OCI-LY7 (cell line): Measurements from ENCODE around the gene SPINK9. TPM values are rescaled to one million over a fixed set of nuclear protein-coding genes. Genes with fewer than 3 reads are reported as not detected.

Experiments
- BruUV-seq: library from RNA; stranded (reverse); fragments of 400-500 nt; replicated peaks from 2 replicates; lab custom pipeline; 2021; lab: Mats Ljungman, UMichigan
- CTCF ChIA-PET: fragments of 300-600 bp; sonication (Branson Sonifier 250); formaldehyde crosslinking; loops from one replicate; lab custom pipeline; 2022; ENCODE audit warnings: antibody characterized with exemption; ENCODE audit not compliant: unreplicated experiment; lab: Charles Lee
- POLR2A ChIA-PET: fragments of 300-600 bp; sonication (Branson Sonifier 250); formaldehyde crosslinking; loops from one replicate; lab custom pipeline; 2022; ENCODE audit warnings: antibody characterized with exemption; lab: Charles Lee
- DNase-seq: peaks from one replicate; pipeline ENCODE4 v3.0.0-alpha.2; 2015; ENCODE audit warnings: low spot score
- H2AFZ ChIP-seq: fragments of 200-600 bp; sonication (generic), shearing (Covaris generic); 2 replicates; pipeline ENCODE4 v1.6.1; 2014; ENCODE audit warnings: mild to moderate bottlenecking, antibody characterized with exemption, low read length, moderate library complexity
- H3K27ac ChIP-seq: fragments of 200-600 bp; sonication (generic); 2 replicates; pipeline ENCODE4 v1.5.1; 2014; ENCODE audit warnings: mixed run types, low read depth, mild to moderate bottlenecking, moderate library complexity, low read length, inconsistent platforms; ENCODE audit not compliant: poor library complexity, severe bottlenecking
- H3K36me3 ChIP-seq: fragments of 200-600 bp; sonication (generic); 2 replicates; pipeline ENCODE4 v1.6.1; 2014; ENCODE audit warnings: mild to moderate bottlenecking, antibody characterized with exemption, low read length, moderate library complexity, mixed read lengths; ENCODE audit not compliant: insufficient read depth
- H3K4me1 ChIP-seq: fragments of 200-600 bp; sonication (generic); 2 replicates; pipeline ENCODE4 v1.5.1; 2014; ENCODE audit warnings: mild to moderate bottlenecking, low read length; ENCODE audit not compliant: insufficient read depth, poor library complexity, severe bottlenecking
- H3K4me2 ChIP-seq: fragments of 200-600 bp; sonication (generic); 2 replicates; pipeline ENCODE4 v1.6.1; 2014; ENCODE audit warnings: mild to moderate bottlenecking, low read length
- H3K4me3 ChIP-seq: fragments of 200-600 bp; sonication (generic); 2 replicates; pipeline ENCODE4 v1.5.1; 2014; ENCODE audit warnings: mild to moderate bottlenecking, low read depth, low read length; ENCODE audit not compliant: poor library complexity, severe bottlenecking
- H3K79me2 ChIP-seq: fragments of 200-600 bp; sonication (generic); 2 replicates; pipeline ENCODE4 v1.6.1; 2016; ENCODE audit warnings: low read depth, mild to moderate bottlenecking, low read length, moderate library complexity, mixed read lengths; ENCODE audit not compliant: insufficient read depth
- H3K9me2 ChIP-seq: fragments of 200-600 bp; sonication (generic); 2 replicates; pipeline ENCODE4 v1.6.1; 2016; ENCODE audit warnings: mild to moderate bottlenecking, low read length, mixed read lengths; ENCODE audit not compliant: insufficient read depth
- H3K9me3 ChIP-seq: fragments of 200-600 bp; sonication (generic); 2 replicates; pipeline ENCODE4 v1.6.1; 2014; ENCODE audit warnings: mild to moderate bottlenecking, mixed run types, low read length, mixed read lengths
- H4K20me1 ChIP-seq: fragments of 200-600 bp; sonication (generic); 2 replicates; pipeline ENCODE4 v1.6.1; 2014; ENCODE audit warnings: mild to moderate bottlenecking, antibody characterized with exemption, low read length, moderate library complexity, mixed read lengths; ENCODE audit not compliant: insufficient read depth
- CTCF ChIP-seq: fragments of 200-600 bp; sonication (generic); conservative IDR thresholded peaks from 2 replicates; pipeline ENCODE4 v1.5.1; 2014; ENCODE audit warnings: mild to moderate bottlenecking, antibody characterized with exemption, low read length, moderate library complexity, mixed read lengths
- EZH2phosphoT487 ChIP-seq: fragments of 200-600 bp; sonication (generic); IDR thresholded peaks from 2 replicates; pipeline ENCODE4 v1.6.1; 2018; ENCODE audit warnings: low read depth, borderline replicate concordance, mild to moderate bottlenecking, mixed run types, antibody characterized with exemption, low read length, moderate library complexity, mixed read lengths
- intact Hi-C: fragments of 100-400 bp; cut with micrococcal nuclease; formaldehyde crosslinking; loops from one replicate; pipeline ENCODE4 v1.10.0; 2022; ENCODE audit not compliant: unreplicated experiment
- total RNA-seq, 2 experiments: library from RNA; depleted of rRNA in 1 of 2; stranded (reverse); fragments of >200 nt in 1 of 2; shearing (Covaris generic) in 1 of 2; gene quantifications; 2 replicates each; pipeline ENCODE4 v1.2.3, GENCODE V29; 2014 to 2022

The SPINK9 gene
- total RNA-seq, 2 experiments from 2014 or later, result not detected

- Histone ChIP-seq H3K4me3 (no peak overlapping the region), H3K4me1 (no peaks in the 10 kb centered on the region), H3K9me2 (no peaks in the 10 kb centered on the region), H3K4me2 (no peak overlapping the region), H3K27ac (no peak overlapping the region), H4K20me1 (no peaks in the 10 kb centered on the region), H3K9me3 (no peaks in the 10 kb centered on the region), H2AFZ (no peak overlapping the region), H3K79me2 (no peaks in the 10 kb centered on the region), H3K36me3 (no peaks in the 10 kb centered on the region)
- intact Hi-C loops, result loop anchor here (10.0 kb wide), 1 partner anchor 157 kb away; no protein-coding TSS in a partner anchor
- DNase-seq, result no peak
- TF ChIP-seq EZH2phosphoT487 (no peak), CTCF (no peak)
- POLR2A ChIA-PET, result interaction anchor here (0.7 kb wide), 3 partner anchors 37 to 554 kb away, joined by 3 to 4 read pairs (median 3); no protein-coding TSS in a partner anchor
- CTCF ChIA-PET, result no interaction called here
- BruUV-seq, result no TSS peak
Measured at GRCh38 chr5:148297731-148298130, 37.6 kb upstream of the SPINK9 start.

- Histone ChIP-seq H3K4me1 (no peaks in the 10 kb centered on the region), H4K20me1 (no peaks in the 10 kb centered on the region), H3K9me3 (no peaks in the 10 kb centered on the region), H3K79me2 (no peaks in the 10 kb centered on the region), H2AFZ (no peak overlapping the region), H3K9me2 (no peaks in the 10 kb centered on the region), H3K4me2 (no peak overlapping the region), H3K36me3 (no peaks in the 10 kb centered on the region), H3K27ac (no peak overlapping the region), H3K4me3 (no peak overlapping the region)
- CTCF ChIA-PET, result no interaction called here
- no peak for DNase-seq
- POLR2A ChIA-PET, result interaction anchor here (0.6 to 0.8 kb wide), 2 partner anchors 36 to 606 kb away, joined by 3 read pairs; no protein-coding TSS in a partner anchor
- TF ChIP-seq EZH2phosphoT487, result no peak
- TF ChIP-seq CTCF, result no peak
- no TSS peak for BruUV-seq
- intact Hi-C loops, result no loop called here
Measured at GRCh38 chr5:148306446-148306845, 28.9 kb upstream of the SPINK9 start.

GRCh38 chr5:148309019-148309418 lies 26.3 kb upstream of the SPINK9 start:
- no peak overlapping the region for H3K4me3 ChIP-seq
- H3K9me2 ChIP-seq, result no peaks in the 10 kb centered on the region
- no peaks in the 10 kb centered on the region for H3K9me3 ChIP-seq
- H3K4me1 ChIP-seq, result no peaks in the 10 kb centered on the region
- no peaks in the 10 kb centered on the region for H3K36me3 ChIP-seq
- DNase-seq, result no peak
- TF ChIP-seq CTCF, result no peak
- no peaks in the 10 kb centered on the region for H3K79me2 ChIP-seq
- no peak overlapping the region for H3K4me2 ChIP-seq
- no peak overlapping the region for H3K27ac ChIP-seq
- H4K20me1 ChIP-seq, result no peaks in the 10 kb centered on the region
- ChIA-PET CTCF (no interaction called here), POLR2A (no interaction called here)
- H2AFZ ChIP-seq, result no peak overlapping the region
- no TSS peak for BruUV-seq
- intact Hi-C loops, result no loop called here
